Measurements from ENCODE around the gene VAMP5.
A peak's percentile ranks its signal among the peaks of the same experiment; 100 is the strongest.
"Not testable (repeated sequence)": the region's sequence is repeated elsewhere in the genome, so short reads cannot be mapped to it uniquely, and the experiment has no call there.

Gene VAMP5

GRCh38 chr2:85589982-85590791, 6.0 kb downstream of the VAMP5 start:
- in situ Hi-C loops (cut with MboI; ENCODE audit: low pct_unique_long_range_greater_than_20kb, low sequenced_read_pairs, unreplicated experiment): no loop called here
- DNase-seq (ENCODE audit: low spot score): no peak
- TF ChIP-seq, protein P1, sequence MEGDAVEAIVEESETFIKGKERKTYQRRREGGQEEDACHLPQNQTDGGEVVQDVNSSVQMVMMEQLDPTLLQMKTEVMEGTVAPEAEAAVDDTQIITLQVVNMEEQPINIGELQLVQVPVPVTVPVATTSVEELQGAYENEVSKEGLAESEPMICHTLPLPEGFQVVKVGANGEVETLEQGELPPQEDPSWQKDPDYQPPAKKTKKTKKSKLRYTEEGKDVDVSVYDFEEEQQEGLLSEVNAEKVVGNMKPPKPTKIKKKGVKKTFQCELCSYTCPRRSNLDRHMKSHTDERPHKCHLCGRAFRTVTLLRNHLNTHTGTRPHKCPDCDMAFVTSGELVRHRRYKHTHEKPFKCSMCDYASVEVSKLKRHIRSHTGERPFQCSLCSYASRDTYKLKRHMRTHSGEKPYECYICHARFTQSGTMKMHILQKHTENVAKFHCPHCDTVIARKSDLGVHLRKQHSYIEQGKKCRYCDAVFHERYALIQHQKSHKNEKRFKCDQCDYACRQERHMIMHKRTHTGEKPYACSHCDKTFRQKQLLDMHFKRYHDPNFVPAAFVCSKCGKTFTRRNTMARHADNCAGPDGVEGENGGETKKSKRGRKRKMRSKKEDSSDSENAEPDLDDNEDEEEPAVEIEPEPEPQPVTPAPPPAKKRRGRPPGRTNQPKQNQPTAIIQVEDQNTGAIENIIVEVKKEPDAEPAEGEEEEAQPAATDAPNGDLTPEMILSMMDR (IDR thresholded peaks at IDR 0.05; ENCODE audit: extremely low read depth, insufficient read depth, missing control alignments): no peak

- in situ Hi-C loops (cut with MboI; ENCODE audit: low pct_unique_long_range_greater_than_20kb, low sequenced_read_pairs, unreplicated experiment): no loop called here
- TF ChIP-seq, protein P1 (IDR thresholded peaks at IDR 0.05; ENCODE audit: extremely low read depth, insufficient read depth, missing control alignments): no peak
- DNase-seq (ENCODE audit: low spot score): no peak
Measured at GRCh38 chr2:85590950-85591349, 6.7 kb downstream of the VAMP5 start.

DNA sequence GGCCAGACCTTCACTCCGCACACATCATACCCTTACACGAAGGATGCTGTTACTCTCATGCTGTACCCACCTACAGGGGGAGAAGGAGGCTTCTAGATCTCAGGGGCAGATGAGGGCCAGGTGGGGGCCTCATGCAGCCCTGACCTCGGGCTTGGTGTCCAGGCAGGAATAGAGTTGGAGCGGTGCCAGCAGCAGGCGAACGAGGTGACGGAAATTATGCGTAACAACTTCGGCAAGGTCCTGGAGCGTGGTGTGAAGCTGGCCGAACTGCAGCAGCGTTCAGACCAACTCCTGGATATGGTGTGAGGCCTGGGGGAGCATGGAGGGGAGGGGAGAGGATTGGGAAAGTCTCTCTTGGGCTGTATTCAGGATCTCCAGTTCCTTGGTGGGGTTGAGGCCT, 7.3 kb downstream of the VAMP5 start:
- TF ChIP-seq, protein P1 (IDR thresholded peaks at IDR 0.05; ENCODE audit: extremely low read depth, insufficient read depth, missing control alignments): no peak
- no peak for DNase-seq (ENCODE audit: low spot score)
- in situ Hi-C loops (cut with MboI; ENCODE audit: low pct_unique_long_range_greater_than_20kb, low sequenced_read_pairs, unreplicated experiment): no loop called here

- in situ Hi-C loops (cut with MboI; ENCODE audit: low pct_unique_long_range_greater_than_20kb, low sequenced_read_pairs, unreplicated experiment); DNase-seq (ENCODE audit: low spot score): not testable (repeated sequence)
Measured at GRCh38 chr2:85592299-85592698, 8.1 kb downstream of the VAMP5 start.

DNA sequence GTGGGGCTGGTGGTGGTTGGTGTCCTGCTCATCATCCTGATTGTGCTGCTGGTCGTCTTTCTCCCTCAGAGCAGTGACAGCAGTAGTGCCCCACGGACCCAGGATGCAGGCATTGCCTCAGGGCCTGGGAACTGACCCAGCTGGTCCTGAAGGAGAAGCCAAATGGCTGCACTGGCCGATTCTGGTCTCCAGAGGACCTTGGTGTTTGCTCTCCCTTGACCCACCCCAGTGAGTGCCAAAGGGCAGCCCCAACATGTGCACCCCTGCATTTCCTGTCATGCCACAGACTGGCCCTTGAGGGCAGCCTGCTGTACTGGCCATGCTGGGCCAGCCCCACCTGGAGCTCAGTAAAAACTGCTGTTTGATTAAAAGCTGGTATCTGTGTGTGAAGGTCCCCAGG, 8.8 kb downstream of the VAMP5 start:
- in situ Hi-C loops (cut with MboI; ENCODE audit: low pct_unique_long_range_greater_than_20kb, low sequenced_read_pairs, unreplicated experiment): no loop called here
- TF ChIP-seq, protein P1 (IDR thresholded peaks at IDR 0.05; ENCODE audit: extremely low read depth, insufficient read depth, missing control alignments): no peak
- no peak for DNase-seq (ENCODE audit: low spot score)

- TF ChIP-seq, protein P1 (IDR thresholded peaks at IDR 0.05; ENCODE audit: extremely low read depth, insufficient read depth, missing control alignments): no peak
- DNase-seq (ENCODE audit: low spot score): no peak
- in situ Hi-C loops (cut with MboI; ENCODE audit: low pct_unique_long_range_greater_than_20kb, low sequenced_read_pairs, unreplicated experiment): no loop called here
Measured at GRCh38 chr2:85594715-85595300, 10.6 kb downstream of the VAMP5 start.

- peak; percentile 96 for DNase-seq (ENCODE audit: low spot score)
- TF ChIP-seq, protein P1 (IDR thresholded peaks at IDR 0.05; ENCODE audit: extremely low read depth, insufficient read depth, missing control alignments): no peak
- in situ Hi-C loops (cut with MboI; ENCODE audit: low pct_unique_long_range_greater_than_20kb, low sequenced_read_pairs, unreplicated experiment): no loop called here
Measured at GRCh38 chr2:85595301-85596025, 11.2 kb downstream of the VAMP5 start, which contains the start of gene RNF181. RNF181 (plus strand) TSS chr2:85595745; CDS start chr2:85595764, 19 bp downstream.
